ENCODE results near the gene C22orf39.

The C22orf39 gene

GRCh38 chr22:19398652-19399051 lies 48.9 kb downstream of the C22orf39 start:
- DNase-seq (ENCODE audit: low read depth): no peak

GRCh38 chr22:19398206-19398605 lies 49.3 kb downstream of the C22orf39 start:
- DNase-seq (ENCODE audit: low read depth): no peak

- DNase-seq (ENCODE audit: low read depth): no peak
Measured at GRCh38 chr22:19397734-19398104, 49.8 kb downstream of the C22orf39 start.

GRCh38 chr22:19396934-19397733 lies 50.4 kb downstream of the C22orf39 start:
- DNase-seq (ENCODE audit: low read depth): no peak

GRCh38 chr22:19396561-19396933 lies 51.0 kb downstream of the C22orf39 start:
- DNase-seq (ENCODE audit: low read depth): no peak

GRCh38 chr22:19395276-19395675 lies 52.2 kb downstream of the C22orf39 start:
- no peak for DNase-seq (ENCODE audit: low read depth)

- no peak for DNase-seq (ENCODE audit: low read depth)
Measured at GRCh38 chr22:19394274-19395050, 53.0 kb downstream of the C22orf39 start.

- no peak for DNase-seq (ENCODE audit: low read depth)
Measured at GRCh38 chr22:19393704-19394103, 53.8 kb downstream of the C22orf39 start.
